Stimulated activated CD4-positive, alpha-beta T cell treated with anti-CD3 and anti-CD28 coated beads, Interleukin-1b, Interleukin-23, amount 100 ng/mL, for 1 hour (primary cell): ENCODE results near the gene SLC9B1.

Experiments
- DNase-seq, 2 donors: peaks; one replicate each; pipeline ENCODE4 v3.0.0-alpha.2; 2020; ENCODE audit warnings: low read depth in 2 of 2

SLC9B1 gene

GRCh38 chr4:103019308-103020124 lies at the start of gene SLC9B1:
Gene SLC9B1 (minus strand): TSS chr4:103019705. CDS start chr4:102991711, 27,994 bp downstream.
- peak; percentile 69 to 84 for DNase-seq

- DNase-seq, result no peak
Observed at GRCh38 chr4:103067841-103068547, 48.5 kb upstream of the SLC9B1 start.

GRCh38 chr4:103060453-103061148 lies 41.1 kb upstream of the SLC9B1 start:
- no peak for DNase-seq

- no peak for DNase-seq
Observed at GRCh38 chr4:103054030-103054429, 34.5 kb upstream of the SLC9B1 start.

GRCh38 chr4:103052779-103053178 lies 33.3 kb upstream of the SLC9B1 start:
- DNase-seq, result no peak

- no peak for DNase-seq
Observed at GRCh38 chr4:103052145-103052544, 32.6 kb upstream of the SLC9B1 start.

GRCh38 chr4:103050736-103051436 lies 31.4 kb upstream of the SLC9B1 start:
- no peak for DNase-seq

GRCh38 chr4:103046416-103047290 lies 27.1 kb upstream of the SLC9B1 start:
- peak; percentile 1 to 6 for DNase-seq

GRCh38 chr4:103044183-103044582 lies 24.7 kb upstream of the SLC9B1 start:
- no peak for DNase-seq

- DNase-seq, result no peak
Observed at GRCh38 chr4:103036169-103036568, 16.7 kb upstream of the SLC9B1 start.

- no peak for DNase-seq
Observed at GRCh38 chr4:103032574-103032973, 13.1 kb upstream of the SLC9B1 start.

GRCh38 chr4:103030791-103031190 lies 11.3 kb upstream of the SLC9B1 start:
- no peak for DNase-seq

GRCh38 chr4:103029300-103029699 lies 9.8 kb upstream of the SLC9B1 start:
- no peak for DNase-seq

GRCh38 chr4:103026868-103027267 lies 7.4 kb upstream of the SLC9B1 start:
- DNase-seq, result no peak

- DNase-seq, result no peak
Observed at GRCh38 chr4:103024996-103025395, 5.5 kb upstream of the SLC9B1 start.

GRCh38 chr4:103021120-103021519 lies 1.6 kb upstream of the SLC9B1 start:
- DNase-seq, result no peak

- no peak for DNase-seq
Observed at GRCh38 chr4:103018391-103019307, 856 bp downstream of the SLC9B1 start.

GRCh38 chr4:103012551-103012950 lies 7.0 kb downstream of the SLC9B1 start:
- DNase-seq, result no peak

GRCh38 chr4:103012060-103012459 lies 7.4 kb downstream of the SLC9B1 start:
- DNase-seq, result no peak
